ENCODE results near the gene CTNNA2.

The CTNNA2 gene

GRCh38 chr2:80330527-80331450 is 817.9 kb downstream of the CTNNA2 start:
- DNase-seq (ENCODE audit: low read depth) = no peak

DNA sequence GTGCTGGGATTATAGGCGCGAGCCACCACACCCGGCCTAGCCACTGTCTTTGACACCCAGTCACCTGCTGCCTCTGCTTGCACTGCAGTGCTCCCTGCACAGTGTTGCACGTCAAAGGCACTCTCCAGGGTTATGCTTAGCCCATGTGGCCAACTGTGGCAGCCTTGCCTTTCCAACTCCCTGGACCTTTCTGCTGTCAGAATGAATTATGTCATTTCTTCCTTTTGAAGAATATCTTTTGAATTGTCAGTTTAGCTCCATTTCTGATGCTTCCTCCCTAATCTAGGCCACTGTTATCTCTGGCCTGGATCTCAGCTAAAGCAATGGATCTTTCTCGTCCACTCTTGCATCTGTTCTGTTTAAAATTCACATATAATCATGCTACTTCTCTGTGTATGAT is 821.0 kb downstream of the CTNNA2 start:
- DNase-seq (ENCODE audit: low read depth) = no peak

GRCh38 chr2:80335411-80335810 is 822.6 kb downstream of the CTNNA2 start:
- DNase-seq (ENCODE audit: low read depth) = no peak

DNA sequence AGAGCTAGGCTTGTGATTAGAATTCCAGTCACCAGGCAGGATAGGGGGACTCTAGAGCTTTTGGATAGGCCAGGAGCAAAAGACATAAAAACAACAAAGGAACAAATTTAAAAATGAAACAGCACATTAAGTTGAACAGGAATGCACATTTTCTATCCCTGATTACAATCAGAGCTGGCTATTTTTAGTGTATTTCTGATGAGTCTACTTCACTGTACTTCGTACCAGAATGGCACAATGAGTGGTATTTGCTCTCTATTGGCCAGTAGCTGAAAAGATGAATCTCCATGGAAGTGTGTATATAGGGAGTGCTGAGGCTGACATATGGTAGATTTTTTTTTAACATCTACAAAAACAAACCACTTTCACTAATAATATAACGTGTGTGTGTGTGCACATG is 825.9 kb downstream of the CTNNA2 start:
- DNase-seq (ENCODE audit: low read depth) = no peak

DNA sequence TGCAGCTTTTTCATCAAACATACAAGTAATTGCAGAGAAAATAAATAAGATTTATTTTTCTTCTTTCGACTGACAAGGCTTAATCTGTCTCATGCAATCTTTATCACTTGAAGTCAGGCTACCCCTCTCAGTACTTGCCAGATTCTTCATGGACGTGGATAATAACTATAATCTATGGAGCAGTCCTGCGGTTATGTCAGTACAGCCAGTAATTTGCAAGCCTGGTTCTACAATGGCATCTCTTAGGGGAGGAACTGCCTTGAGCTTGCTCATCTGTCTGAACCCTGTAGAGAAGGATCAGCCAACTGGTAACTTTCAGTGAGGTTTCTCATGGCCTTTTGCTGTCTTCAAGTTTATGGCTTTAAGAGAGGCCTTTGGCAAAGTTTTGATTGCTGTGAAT is 827.2 kb downstream of the CTNNA2 start:
- DNase-seq (ENCODE audit: low read depth) = no peak

DNA sequence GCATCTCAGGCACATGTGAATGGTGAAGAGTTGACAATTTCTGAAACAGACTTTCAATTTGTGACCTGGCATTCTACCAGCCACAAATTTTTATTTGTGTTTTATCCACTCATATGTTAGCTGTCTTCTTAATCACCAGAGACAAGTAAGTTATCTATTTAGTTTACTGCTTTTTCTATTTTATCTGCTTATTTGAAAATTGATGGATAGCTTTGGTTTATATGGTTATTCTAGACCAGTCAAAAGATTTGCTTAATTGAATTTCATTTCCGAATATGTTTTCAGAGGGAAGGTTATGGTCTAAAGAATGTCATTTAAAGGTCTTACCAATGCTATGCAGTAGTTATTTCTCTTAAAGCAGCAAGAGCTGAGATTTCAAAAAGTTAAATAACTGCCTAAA is 835.2 kb downstream of the CTNNA2 start:
- no peak for DNase-seq (ENCODE audit: low read depth)

DNA sequence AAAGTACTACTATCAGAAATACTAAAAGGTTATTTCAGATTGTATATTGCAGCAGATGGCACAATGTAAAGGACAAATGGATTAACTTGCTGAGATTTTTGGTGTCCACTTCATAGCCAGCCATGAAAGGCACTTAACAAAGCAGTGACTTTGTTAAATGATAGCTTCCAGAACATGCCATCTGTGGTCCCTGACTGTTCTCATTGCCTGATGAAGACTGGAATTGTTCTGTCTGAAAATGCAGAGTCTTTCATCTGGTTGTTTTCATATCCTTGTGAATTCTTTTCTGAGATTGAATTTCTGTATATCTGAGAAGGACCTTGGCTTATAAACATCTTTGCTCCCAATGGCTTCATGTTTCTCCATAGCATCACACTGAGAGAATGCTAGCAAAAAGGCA is 836.1 kb downstream of the CTNNA2 start:
- DNase-seq (ENCODE audit: low read depth) = no peak

DNA sequence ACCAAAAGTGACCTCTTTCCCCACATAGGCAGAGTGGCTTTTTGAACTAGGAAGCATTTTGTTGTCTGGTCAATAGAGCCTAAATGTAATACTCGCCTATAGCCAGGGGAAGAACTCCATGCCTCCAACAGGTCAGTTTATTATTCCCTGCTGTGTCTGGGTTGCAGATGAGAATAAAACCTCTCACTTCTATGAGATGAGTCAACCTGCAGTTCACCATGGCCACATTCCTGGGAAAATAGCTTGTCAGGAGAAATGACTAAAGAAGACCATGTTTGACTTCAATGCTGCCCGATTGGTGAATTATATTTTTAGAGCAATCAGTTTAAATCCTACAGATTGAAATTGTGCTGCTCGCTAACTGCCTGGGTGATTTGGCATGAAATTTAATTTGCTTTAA is 838.4 kb downstream of the CTNNA2 start:
- DNase-seq (ENCODE audit: low read depth) = no peak

DNA sequence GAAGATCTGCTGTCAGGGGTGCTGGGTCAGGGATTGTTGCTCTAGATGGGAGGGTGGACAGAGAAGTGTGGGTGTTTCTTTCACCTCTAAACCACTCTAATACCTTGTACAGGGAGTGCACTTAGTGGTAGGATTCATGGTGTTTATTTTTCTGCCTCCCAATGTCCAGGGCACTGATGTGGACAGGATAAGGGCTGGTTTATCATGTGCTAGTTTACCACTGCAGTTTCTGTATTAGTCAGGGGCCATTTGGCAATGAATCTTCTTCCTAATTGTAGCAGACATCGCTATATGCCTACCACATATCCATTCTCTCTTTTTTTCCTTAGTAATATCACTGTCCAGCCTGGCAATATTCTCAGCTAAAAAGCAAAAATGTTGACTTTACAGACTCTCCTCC is 842.0 kb downstream of the CTNNA2 start:
- no peak for DNase-seq (ENCODE audit: low read depth)

- no peak for DNase-seq (ENCODE audit: low read depth)
These were observed 849.1 kb downstream of the CTNNA2 start for GRCh38 chr2:80361904-80362303.

DNA sequence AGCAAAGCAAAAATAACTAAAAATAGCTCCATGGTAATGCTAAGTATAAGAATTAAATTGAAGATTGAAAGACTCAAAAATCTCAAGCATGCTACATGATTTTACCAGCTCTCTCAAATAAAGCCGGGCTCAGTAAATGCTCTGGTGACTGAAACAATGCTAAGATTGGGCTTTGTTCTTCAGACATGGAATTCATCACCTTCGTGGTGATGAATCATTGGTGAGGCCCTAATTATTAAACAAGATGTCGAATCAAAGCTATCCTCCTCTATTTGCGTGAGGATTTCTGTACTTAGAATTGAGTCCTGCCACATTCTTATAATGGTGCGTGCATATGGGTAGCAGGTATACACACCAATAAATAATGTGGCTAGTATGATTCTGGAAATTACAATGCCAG is 850.5 kb downstream of the CTNNA2 start:
- no peak for DNase-seq (ENCODE audit: low read depth)

DNA sequence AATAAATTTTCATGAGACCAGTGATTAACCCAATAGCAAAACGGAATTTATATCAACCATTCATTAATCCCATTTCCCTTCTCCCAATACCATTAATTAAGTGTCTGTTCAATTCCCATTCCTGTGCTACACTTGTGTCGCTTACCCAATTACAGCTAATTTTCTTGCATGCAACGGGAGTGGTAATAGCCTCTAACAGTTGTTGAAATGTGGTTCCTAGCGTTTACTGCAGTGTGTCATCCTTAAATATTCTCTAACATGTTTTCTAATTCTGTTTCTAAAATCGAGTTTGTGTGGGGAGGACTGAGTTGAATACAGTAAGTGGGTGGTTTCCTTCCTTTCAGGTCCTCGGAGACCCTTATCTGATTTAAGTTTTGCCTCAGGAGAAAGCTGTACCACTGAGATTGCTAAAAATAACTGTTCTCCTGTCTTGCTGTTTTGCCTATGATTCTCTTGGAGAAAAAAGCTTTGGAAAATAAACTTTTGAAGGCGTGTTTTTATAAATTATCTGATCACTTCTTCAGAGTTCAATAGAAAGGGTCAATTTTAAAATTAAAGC is 851.0 kb downstream of the CTNNA2 start:
- DNase-seq (ENCODE audit: low read depth) = no peak

GRCh38 chr2:80364524-80365212 is 851.8 kb downstream of the CTNNA2 start:
- no peak for DNase-seq (ENCODE audit: low read depth)

GRCh38 chr2:80365762-80366161 is 852.9 kb downstream of the CTNNA2 start:
- DNase-seq (ENCODE audit: low read depth) = no peak

- DNase-seq (ENCODE audit: low read depth) = no peak
These were observed 857.6 kb downstream of the CTNNA2 start for GRCh38 chr2:80370375-80371009.

DNA sequence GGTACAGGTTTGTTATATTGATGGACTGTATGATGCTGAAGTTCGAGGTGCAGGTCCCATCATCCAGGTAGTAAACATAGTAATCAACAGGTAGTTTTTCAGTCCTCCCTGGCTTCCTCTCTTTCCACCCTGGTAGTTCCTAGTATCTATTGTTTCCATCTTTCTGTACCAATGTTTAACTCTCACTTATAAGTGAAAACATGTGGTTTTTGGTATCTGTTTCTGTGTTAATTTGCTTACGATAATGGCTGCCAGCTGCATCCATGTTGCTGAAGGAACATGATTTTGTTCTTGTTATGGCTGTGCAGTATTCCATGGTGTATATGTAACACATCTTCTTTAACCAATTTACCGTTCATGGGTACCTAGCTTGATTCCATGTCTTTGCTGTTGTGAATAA is 861.3 kb downstream of the CTNNA2 start:
- no peak for DNase-seq (ENCODE audit: low read depth)

DNA sequence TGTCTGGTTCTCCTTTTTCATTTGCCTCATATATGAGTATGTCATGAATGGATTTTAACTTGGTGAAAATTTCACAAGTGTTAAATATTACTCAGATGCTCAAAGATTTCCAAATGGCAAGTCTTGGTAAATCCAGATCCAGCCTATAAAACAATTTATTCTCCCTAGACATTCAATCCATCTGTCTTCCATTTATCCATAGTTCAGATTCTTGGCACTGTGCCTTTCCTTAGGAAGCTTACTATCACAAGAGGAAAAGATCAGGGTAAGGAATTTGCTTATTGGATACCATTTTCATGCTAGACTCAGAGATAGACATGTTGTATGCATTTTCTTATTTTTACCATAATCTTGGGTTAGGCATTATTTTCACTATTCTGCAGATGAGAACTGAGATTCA is 864.2 kb downstream of the CTNNA2 start:
- DNase-seq (ENCODE audit: low read depth) = no peak

- DNase-seq (ENCODE audit: low read depth) = no peak
These were observed 867.9 kb downstream of the CTNNA2 start for GRCh38 chr2:80380736-80381135.

DNA sequence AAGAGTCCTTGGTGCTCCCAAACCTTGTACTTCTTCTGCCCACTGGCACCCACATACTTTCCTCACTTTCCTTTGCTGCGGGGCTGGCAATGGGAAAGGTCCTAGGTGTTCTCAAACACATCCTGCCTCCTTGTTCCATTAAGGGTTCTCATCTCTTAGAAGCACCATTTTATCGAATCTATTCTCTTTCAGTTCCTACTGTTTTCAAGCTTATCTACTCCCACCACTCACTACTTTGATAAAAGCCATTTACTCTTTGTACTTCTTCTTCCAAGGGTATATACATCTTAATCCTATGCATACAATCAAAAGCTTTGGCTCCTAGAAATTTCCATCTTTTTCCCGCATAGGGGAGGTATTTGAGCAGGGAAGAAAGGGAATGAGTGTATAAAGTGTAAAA is 868.8 kb downstream of the CTNNA2 start:
- DNase-seq (ENCODE audit: low read depth) = no peak

- DNase-seq (ENCODE audit: low read depth) = no peak
These were observed 879.6 kb downstream of the CTNNA2 start for GRCh38 chr2:80392441-80392840.

- DNase-seq (ENCODE audit: low read depth) = no peak
These were observed 881.1 kb downstream of the CTNNA2 start for GRCh38 chr2:80393991-80394390.

DNA sequence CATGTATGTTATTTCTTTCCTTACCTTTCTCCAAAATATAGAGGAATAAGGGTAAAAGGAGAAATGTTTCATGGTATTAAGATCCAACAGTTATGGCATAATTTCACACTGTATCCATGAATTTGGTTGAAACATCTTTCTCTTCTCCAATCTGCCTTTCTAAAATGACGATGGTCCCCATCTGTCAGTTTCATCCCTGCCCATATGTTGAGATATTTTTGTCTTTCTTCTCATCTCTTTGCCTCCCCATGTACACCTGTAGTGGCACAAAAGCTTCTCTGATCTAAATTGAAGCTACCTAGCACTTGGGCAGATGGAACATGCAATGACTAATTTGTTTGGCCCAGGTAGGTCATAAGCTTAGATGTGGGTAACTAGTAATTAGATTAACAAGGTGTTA is 882.4 kb downstream of the CTNNA2 start:
- DNase-seq (ENCODE audit: low read depth) = no peak

GRCh38 chr2:80396276-80396675 is 883.4 kb downstream of the CTNNA2 start:
- no peak for DNase-seq (ENCODE audit: low read depth)

All from stimulated activated CD4-positive, alpha-beta T cell treated with anti-CD3 and anti-CD28 coated beads, Interleukin-2, amount 100 ng/mL, for 4 hours (primary cell).